NCI-H1092 treated with DMSO at 0.1 percent for 48 hours (cell line): ENCODE measurements around the gene CHST13.
"Not testable (repeated sequence)": the region's sequence is repeated elsewhere in the genome, so short reads cannot be mapped to it uniquely, and the experiment has no call there.

ENCODE experiments used
- DNase-seq: peaks from one replicate; lab custom pipeline; 2025; lab: John Stamatoyannopoulos, UW

CHST13 gene

DNA sequence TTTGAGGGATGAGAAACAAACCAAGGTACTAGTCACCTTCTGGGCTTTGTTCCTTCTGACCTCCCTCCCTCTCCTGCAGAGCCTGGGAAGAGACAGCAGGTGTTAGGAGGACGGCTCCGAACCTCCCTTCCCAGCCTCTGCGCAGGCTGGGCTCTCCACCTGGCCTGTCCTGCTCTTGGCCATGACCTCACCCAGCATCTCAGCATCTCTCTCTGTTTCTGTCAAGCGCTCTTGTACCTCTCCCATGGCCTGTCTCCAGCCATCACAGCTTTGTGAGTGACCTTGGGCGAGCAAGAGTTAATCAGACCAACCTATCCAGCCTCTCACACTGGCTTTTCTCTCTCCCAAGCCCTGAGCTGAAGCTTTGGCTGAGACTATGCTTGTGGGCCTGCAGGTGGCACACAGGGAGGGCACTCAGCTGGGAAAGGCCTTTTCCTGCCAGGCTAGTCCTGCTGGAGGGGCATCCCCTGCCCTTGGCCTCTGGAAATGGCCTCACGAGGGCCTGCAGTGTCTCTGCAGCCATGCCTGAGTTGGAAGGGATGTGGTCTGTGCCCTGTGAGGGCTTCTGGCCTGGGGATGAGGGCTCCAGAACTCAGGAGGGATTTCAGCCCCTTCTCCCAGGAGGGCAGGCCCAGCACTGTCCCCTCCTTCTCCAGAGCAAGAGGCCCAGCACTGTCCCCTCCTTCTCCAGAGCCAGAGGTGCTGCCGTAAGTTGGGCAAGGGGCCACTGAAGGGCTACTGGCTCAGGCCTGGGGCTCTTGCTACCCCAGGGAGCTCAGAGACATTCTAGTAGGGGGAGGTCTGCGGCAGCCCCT lies 2.1 kb downstream of the CHST13 start:
- DNase-seq, result no peak

DNA sequence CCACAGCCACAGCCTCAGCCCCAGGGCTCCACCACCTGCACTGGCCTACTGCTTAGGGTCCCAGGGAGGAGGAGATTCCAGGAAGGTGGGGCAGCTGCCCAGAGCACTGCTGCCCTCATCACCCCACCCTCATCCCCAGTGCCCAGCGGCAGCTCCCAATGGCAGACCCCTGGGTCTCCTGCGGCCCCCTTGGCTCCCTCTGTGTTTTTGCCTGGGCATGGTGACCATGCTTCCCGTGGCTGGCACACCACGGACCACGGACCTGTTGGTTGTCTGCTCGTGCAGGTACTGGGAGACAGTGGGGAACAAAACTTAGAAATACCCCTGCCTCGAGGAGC lies 2.7 kb downstream of the CHST13 start:
- no peak for DNase-seq

DNA sequence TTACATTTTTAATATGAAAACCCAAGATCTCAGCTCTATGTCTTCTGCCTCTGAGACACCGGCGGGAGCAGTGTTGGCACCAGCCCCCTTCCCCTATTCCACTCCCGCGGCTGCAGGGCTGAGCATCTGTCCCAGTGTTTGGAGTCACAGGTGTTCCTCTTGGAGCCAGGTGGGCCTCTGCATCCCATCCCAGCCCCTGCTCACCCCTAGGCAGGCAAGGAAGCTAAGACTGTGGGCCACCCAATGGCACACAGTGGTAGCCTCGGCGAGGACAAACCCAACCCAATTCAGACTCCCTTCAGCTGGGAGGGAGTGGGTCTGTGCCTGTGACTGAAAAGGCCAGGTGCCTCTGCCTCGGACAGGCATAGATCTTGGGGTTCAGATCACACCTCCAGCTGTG lies 3.1 kb downstream of the CHST13 start:
- DNase-seq, result no peak

DNA sequence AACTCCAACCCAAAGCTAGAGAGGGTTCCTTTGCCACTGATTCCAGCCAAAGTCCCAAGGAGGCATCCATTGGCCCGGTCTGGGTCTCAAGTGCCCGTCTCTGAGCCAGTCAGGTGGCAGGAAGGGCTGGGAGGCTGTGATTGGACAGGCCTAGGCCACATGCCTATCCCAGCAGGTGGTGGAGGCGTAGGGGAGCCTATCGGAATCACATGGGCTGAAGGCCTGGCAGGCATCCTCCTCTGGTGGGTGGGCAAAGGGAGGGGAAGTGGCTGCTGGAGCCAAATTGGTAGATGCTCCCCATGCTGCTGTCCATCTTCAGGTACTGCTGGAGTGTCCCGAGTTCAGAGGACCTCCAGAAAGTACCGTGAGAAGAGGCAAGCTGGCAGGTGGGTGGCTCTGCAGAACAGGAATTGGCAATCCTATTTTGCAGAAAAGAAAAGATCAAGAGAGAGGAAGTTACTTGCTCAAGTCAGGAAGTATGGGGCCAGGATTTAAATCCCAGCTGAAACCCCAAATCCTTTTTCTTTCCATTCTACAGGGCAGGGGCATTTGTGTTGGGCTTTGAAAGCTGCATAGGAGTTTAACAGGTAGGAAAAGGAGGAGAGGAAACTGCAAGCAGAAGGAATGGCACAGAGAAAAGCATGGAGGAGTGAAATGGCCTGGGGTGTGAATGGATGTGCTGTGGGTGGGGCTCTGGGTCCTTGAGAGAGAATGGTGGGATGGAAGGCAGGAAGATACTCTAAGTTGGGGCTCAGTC lies 3.7 kb downstream of the CHST13 start:
- DNase-seq, result no peak

DNA sequence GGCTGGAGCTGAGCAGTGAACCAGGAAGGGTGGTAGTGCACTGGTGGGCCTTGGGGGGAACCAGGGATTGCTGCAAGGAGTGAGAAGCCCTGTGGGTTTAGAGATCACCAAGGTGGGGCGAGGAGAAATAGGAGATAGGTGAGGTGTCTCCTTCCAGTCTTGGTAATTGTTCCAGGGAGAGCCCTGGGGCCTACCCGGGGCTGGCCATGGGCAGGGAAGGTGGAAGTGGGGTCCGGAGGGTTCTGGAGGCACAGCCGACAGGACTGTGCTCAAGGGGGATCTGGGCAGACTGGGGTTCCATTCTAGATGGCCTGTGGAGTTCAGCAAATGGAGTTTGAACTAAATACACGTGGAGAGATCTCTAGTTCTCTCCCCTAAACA lies 4.5 kb downstream of the CHST13 start:
- DNase-seq, result no peak

DNA sequence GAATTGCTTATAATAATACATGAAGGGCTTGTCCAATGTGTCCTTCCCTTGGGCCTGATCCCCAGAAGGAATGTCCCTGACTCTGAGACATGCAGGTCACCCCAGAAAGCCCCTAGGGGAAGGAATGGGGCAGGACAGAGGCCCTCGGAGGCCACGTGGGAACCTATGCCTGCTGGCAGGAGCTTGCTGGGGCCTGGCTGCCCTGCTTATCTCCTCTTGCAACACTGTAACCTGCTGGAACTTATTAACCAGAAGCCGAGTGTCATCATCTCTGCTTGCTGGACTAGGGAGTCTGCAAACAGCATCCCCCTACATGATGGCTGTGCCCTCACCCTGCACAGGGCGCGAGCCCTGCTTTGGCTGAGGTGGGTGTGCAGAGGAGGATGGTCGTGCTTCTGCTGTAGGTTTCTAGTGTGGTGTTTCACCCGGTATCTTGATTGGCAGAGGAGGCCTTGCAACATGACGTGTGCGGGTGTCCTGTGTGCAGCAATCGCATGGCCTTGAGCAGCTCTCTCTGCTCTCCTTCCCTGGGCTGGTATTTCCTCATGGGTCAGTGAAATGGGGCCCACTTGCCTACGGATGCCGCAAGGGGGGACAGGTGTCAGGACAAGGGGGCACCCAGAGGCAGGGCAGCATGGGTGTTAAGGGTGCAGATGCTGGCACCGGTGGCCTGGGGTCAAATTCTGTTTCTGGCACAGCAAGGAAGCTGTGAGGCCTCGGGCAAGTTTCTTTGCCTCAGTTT lies 5.0 kb downstream of the CHST13 start:
- no peak for DNase-seq

DNA sequence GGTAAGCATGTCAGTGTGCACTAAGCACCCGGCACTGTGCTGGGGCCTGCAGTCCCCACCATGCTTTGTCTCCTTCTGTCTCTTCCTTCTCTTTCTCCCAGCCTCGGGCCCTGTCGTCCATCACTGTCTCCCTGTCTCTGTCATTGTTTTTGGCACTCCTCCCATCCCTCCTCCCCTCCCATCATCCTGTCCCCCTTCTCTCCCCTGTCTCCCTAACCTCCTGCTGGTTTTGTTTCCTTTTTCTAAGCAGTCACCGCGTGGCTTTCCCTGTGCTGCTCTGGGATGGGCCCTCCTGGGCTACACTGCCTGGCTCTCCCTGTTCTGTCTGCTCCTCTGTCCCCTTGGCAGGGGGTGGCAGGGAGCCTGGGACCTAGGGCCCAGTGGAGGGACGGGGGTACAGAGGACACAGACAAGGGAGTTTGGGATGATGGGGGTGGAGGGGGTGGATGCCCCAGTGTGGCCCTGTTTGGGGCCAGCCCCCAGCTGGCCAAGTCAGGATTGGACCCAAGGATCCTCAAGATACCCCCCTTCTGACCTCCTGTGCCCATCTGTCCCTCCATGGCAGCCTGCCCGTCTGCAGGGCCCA lies 5.7 kb downstream of the CHST13 start:
- no peak for DNase-seq

DNA sequence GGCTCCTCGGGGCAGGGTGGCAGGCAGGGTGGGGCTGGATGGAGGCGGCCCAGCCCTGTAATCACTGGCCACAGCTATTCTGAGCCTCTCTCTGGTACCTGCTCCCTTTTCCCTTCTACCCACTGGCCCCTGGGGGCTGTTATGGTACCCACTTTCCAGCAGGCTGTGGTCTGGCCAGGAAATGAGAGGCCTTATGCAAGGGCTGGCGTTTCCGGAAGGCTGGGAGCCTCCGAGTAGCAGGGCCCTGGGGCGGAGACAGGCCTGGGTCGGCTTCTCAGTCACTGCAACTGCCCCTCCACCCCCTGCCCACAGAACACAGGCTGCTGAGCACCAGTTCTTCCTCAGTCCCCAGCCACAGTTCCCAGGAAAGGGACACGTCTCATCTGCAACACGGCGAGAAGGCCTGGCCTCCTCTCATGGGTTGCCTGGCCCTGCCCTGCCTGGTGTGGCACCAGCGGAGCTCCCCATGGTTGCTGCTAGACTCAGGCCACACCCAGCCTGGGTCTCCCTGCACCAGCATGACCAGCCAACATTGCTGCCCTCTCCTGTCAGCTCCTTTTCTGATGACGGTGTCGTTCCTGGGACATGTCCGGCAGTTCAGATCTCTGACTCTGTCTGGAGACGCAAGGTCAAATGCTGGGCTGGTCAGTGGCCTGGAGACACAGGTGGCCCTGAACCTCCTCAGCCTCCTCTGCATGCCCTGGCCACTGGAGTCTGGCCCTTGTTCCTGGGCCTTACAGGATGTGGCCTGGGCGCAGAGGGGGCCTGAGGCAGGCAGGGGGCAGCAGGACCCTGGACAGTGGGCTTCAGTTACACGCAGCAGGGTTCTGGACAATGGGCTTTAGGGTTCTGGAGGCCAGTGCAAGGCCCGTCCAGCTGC lies 6.5 kb downstream of the CHST13 start:
- DNase-seq, result no peak

DNA sequence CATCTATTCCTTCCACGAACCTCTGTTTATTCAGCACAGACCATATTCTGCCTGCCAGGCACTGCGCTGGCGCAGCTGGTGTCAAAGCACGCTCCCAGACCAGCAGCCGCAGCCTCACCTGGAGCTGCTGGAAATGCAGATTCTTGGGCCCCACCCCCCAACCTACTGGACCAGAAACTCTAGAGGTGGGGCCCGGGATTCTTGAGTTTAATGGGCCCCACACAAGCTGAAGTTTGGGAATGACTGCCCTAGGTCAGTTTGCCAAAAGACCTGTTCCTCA lies 7.0 kb downstream of the CHST13 start:
- no peak for DNase-seq

DNA sequence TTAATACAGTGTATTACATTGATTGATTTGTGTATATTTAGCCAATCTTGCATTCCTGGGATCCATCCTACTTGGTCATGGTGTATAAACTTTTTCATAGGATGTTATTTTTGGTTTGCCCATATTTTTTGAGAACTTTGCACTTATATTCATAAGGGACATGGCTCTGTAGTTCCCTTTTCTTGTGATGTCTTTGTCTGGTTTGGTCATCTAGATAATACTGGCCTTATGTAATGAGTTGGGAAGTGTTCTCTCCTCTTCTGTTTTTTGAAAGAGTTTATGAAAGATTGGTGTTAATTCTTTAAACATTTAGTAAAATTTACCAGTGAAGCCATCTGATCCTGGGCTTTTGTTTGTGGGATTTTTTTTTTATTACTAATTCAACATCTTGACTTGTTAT lies 9.6 kb downstream of the CHST13 start:
- no peak for DNase-seq

DNA sequence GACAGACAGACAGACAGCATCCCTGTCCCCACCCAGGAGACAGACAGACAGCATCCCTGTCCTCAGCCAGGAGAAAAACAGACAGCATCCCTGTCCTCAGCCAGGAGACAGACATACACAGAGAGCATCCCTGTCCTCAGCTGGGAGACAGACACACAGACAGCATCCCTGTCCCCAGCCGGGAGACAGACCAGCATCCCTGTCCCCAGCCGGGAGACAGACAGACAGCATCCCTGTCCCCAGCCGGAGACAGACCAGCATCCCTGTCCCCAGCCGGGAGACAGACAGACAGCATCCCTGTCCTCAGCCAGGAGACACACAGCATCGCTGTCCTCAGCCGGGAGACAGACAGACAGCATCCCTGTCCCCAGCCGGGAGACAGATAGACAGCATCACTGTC lies 10.8 kb downstream of the CHST13 start:
- DNase-seq, result not testable (repeated sequence)

DNA sequence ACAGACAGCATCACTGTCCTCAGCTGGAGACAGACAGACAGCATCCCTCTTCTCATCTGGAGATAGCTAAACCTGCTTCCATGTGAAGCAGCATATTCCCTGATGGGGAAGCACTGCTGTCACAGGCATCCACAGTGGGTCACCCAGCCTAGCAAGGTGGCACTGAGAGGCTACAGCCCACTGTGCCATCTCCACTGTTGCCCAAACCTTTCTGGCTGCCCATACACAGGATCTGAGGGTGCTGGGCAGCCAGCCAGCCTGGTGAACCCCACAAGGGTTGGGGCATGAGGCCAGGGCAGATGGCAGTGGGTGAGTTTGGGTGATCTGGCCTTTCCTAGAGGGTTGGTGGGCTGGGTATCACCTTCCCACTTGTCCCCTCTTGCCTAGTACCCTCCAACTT lies 11.7 kb downstream of the CHST13 start:
- DNase-seq, result no peak

DNA sequence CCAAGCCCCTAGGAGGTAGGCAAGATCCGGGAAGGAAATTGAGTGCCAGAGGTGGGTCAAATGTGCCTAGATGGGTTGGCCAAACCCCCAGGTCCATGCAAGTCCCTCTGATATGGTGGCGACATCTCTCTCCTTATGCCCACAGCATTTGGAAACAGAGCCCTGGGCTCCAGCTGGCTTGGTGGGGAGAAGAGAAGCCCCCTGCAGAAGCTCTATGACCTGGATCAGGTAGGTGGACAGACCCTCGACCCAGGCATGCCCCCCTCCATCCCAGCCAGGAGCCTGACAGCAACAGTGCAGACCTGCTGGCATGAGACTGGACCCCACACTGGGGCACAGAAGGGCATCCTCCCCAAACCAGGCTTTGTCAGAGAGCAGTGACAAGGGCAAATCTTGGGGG lies 12.2 kb downstream of the CHST13 start:
- no peak for DNase-seq

DNA sequence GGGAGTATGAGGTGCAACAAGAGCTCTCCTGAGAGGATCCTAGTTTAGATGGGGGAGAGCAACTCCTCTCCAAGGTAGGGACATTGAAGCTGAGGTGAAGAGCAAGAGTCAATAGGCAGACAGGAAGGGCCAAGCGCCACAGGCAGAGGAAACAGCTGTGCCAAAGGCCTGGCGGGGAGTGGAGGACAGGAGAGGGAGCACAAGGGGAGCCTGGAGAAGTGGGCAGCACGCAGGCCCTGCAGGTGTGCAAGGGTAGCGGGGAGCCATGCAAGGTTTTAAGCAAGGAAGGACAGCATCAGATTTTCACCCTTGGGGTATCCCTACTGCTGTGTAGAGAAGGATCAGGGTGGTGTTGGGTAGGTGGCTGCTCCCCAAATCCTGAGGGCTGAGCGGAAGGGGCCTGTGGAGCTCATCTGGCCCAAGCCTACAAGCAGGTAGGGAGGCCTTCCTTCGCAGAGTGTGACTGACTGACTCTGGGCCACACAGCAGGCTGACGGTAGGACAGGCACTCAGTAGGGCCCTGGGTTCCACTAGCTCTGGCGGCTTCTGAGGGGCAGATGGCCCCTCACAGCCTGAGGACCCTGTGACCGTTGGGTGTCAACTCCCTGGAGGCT lies 13.3 kb downstream of the CHST13 start:
- peak; percentile 25 for DNase-seq

DNA sequence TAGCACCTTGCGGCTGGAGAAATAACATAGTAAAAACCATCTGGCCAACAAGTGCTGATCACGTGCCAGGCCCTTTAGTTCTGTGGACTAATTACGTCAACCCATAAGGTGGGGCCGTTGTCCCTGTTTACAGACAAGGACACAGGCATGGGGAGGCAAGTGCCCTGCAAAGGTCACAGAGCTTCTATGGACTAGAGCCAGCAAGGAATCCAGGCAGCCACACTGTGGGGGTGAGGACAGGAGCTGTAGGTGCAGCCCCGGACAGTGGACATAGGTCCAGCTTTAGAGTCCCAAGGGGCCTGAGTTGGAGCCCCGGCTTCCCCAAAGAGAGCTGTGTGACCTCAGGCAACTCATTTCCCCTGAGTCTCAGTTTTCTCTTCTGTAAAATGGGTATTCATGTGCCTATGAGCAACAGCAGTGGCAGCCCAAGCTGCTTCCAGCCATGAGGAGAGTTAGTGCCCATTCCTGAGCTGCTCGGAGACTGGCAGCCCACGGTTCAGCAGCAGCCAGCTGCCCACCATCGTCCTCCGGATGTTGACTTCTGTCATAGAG lies 13.9 kb downstream of the CHST13 start:
- DNase-seq, result peak; percentile 17

DNA sequence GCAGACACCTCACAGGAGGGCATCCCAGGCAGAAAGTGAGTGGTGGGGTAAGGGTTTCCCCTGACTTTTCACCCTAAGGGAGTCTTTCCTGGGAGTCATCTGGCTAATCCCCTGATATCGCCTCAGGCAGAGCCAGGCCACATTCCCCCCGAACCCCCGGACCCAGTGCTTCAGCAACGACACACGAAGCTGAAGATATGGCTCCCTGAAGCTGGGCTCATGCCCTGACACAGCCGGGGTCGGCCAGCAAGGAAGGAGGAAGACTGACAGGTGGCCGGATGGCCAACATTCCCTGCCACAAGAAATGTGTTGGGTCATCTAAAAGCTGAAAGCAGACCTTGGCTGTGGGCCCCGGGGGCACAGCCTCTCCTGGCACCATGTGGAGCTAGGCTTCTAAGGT lies 14.4 kb downstream of the CHST13 start:
- no peak for DNase-seq

DNA sequence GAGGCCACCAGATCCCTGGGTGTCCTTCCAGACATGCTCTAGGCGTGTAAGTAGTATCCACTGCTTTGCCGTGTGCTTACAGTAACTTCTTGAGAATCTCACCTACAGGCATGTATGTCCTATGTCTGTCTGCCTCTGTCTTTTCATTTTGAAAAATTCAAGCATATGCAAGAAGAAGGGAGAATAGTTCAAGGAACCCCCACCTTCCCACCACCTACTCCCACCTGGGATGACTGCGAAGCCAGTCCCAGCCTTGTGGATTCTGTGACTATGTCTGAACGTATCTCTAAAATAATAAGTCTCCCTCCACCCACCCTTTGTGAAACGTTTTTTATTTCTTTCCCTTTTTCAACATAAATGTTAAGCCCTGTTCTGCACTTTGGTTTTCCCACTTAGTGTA lies 15.0 kb downstream of the CHST13 start:
- DNase-seq, result no peak

DNA sequence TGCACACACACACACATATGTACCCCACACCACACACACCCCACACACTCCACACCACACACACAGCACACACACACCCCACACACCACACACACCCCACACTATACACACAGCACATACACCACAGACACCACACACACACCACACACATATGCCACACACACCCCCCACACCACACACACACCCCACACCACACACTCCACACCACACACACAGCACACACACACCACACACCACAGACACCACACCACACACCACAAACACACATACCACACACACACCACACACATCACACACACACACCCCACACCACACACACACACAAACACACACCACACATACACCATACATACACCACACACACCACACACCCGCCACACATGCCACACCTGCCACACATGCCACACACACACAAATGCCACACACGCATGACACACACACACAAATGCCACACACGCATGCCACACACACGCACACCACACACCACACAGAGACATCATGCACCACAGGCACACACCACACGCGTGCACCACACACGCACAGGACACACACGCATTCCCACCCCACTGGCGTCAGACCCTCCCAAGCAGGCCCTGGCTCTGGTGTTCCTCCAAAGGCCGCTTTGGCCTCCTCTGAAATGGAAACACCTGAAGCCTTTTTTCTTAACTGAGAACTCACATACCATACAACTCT lies 15.7 kb downstream of the CHST13 start:
- no peak for DNase-seq

DNA sequence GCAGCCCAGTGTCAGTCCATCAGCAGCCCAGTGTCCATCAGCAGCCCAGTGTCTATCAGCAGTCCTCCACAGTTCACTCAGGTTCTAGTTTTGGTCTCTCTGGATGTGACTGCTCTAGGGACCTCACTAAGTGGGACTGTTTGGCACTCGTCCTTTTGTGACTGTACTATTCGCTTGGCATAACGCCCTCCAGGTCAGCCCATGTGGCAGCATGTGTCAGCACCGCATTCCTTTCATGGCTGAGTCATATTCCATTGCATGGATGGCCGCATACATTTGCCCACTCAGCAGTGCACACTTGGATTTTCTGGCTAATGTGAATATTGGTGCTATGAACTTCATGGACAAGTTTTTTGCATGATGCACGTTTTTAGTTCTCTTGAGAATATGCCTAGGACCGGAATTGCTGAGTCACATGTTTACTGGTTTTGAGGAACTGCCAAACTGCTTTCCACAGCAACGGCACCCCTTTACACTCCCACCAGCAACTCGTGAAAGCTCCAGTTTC lies 16.4 kb downstream of the CHST13 start:
- DNase-seq, result no peak

DNA sequence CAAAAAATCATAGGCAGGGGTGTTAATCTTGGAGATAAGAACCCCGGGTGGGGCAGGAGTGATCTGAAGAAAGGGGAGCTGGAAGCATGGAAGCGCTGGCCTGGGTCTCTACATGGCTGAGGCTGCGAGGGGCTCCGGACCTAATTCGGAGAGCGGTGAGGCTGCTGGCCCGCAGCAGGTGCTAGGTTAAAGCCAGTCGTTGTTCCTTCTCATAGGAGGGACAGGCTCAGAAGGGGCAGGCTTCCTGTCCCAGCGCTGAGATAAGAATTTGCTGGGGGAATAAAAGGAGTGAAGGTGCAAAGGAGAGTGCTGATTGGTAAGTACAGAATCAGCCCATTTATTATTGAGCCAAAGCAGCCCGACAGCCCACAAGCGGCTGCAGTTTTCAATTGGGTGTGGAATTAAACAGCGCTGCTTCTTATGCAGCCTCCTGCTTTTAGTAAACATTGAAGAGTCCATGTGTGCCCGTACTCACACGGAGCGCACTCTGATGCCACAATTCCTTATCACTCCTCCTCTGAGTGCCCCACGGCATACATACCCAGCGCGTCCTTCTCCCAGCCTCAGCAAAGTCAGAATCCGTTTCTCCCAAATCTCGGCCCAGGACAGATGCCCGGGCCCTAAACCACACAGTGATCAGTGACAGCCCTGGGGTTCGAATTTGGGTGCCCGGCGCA lies 17.1 kb downstream of the CHST13 start:
- DNase-seq, result no peak
